Activated CD8-positive, alpha-beta memory T cell treated with anti-CD3 and anti-CD28 coated beads for 48 hours (primary cell): ENCODE measurements around the gene ITIH2.
"Not testable (repeated sequence)": the region's sequence is repeated elsewhere in the genome, so short reads cannot be mapped to it uniquely, and the experiment has no call there.

ENCODE experiments used
- DNase-seq, 3 experiments: peaks; one replicate each; pipeline ENCODE4 v3.0.0-alpha.2; 2020; ENCODE audit warnings: low read depth in 2 of 3, low spot score in 2 of 3

ITIH2 gene, protein sequence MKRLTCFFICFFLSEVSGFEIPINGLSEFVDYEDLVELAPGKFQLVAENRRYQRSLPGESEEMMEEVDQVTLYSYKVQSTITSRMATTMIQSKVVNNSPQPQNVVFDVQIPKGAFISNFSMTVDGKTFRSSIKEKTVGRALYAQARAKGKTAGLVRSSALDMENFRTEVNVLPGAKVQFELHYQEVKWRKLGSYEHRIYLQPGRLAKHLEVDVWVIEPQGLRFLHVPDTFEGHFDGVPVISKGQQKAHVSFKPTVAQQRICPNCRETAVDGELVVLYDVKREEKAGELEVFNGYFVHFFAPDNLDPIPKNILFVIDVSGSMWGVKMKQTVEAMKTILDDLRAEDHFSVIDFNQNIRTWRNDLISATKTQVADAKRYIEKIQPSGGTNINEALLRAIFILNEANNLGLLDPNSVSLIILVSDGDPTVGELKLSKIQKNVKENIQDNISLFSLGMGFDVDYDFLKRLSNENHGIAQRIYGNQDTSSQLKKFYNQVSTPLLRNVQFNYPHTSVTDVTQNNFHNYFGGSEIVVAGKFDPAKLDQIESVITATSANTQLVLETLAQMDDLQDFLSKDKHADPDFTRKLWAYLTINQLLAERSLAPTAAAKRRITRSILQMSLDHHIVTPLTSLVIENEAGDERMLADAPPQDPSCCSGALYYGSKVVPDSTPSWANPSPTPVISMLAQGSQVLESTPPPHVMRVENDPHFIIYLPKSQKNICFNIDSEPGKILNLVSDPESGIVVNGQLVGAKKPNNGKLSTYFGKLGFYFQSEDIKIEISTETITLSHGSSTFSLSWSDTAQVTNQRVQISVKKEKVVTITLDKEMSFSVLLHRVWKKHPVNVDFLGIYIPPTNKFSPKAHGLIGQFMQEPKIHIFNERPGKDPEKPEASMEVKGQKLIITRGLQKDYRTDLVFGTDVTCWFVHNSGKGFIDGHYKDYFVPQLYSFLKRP

DNA sequence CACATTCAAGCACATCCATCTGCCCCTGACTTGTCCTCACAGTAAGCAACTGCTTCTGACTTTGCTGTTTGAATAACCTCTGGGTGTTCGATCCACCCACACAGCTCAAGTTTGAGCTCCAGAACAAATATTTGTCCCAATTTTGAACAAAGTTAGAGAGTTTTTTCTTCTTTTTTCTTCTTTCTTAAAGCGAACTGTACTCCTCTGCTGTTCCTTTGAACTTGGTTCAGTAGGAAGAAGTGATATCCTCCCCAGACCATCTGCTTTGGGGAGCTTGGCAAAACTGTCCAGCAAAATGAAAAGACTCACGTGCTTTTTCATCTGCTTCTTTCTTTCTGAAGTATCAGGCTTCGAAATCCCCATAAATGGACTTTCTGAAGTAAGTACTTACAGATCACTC lies at the start of gene ITIH2:
ITIH2 (plus strand) TSS at position 177 of the 400 bp plus-strand sequence; CDS start at position 296, 119 bp downstream.
- DNase-seq = no peak

DNA sequence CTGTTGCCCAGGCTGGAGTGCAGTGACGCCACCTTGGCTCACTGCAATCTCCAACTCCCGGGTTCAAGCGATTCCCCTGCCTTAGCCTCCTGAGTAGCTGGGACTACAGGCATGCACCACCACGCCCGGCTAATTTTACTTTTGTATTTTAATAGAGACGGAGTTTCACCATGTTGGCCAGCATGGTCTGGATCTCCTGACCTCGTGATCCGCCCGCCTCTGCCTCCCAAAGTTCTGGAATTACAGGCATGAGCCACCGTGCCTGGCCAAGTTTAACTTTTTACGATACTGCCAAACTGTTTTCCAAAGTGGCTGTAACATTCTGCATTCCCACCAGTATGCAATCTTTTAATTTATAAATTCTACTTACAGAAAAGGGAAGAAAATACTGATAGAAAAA lies 46.0 kb upstream of the ITIH2 start:
- DNase-seq = not testable (repeated sequence)

DNA sequence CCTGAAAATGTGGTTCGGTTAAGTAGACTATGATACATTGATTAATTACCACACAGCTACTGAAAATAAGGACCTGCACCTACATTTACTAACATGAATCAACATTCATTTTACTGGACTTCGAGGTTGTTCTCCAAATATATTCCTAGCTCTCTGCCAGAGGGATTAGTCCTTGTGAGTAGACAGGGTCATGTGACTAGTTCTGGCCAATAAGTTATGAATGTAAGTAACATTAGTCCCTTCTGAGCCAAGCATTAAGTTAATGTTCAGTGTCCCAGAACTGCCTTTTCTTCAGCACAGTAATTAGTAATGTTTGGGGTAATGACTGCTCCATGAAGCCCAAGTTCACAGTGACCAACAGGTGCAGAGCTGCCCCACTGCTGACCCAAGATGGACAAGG lies 45.6 kb upstream of the ITIH2 start:
- DNase-seq = no peak

DNA sequence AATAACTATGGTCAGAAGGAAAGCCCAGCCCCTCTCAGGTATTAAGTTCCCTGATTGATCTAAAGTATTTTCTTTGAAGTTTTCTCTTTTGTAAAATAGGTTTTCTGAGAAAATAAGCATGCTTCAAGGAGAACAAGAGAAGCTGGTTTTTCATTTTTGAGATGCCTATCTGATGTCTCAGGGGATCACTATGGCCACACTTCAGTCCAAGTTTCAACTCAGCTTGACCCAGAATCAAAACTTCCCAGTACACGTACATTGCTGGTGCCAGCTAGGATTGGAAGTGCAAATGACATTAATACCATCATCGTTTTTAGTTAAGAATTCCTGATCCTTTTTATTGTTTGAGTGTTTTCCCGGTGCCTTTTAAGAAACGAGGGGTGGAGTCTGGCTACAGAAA lies 43.6 kb upstream of the ITIH2 start:
- no peak for DNase-seq

DNA sequence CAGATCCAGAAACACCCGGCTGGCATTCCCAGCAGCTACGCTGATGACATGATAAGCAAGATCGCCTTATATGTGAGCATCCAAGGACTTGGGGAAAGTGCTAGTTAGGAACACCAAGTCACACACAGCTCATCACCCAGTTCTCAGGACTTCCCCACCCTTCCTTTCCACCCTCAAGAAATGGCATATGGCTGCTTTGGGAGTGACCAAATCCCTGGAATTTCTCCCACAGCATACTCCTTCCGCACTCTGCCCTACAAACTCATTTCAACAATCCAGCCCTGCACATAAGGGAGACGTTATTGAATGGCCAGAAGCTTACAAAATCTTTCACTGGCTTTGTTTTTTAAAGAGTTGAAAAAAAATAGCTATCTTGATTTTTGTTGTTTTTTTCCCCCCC lies 40.6 kb upstream of the ITIH2 start:
- DNase-seq = no peak

DNA sequence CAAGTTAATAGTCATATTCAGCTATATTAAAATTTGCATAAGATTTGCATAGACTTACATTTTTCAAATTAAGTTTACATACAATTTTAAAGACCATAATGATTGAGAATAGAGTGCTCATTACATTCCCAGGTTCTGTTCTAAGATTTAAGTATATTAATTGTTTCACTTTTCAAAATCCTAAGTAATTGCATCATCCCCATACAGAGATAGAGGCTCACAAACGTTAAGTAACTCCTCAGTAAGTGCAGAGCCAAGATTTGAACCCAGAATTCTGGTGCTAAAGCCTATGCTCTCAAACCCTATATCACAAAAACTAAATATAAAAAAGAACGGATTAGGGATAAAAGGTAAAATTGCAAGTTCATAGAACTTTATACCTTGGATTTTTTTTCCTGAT lies 38.4 kb upstream of the ITIH2 start:
- DNase-seq = no peak

DNA sequence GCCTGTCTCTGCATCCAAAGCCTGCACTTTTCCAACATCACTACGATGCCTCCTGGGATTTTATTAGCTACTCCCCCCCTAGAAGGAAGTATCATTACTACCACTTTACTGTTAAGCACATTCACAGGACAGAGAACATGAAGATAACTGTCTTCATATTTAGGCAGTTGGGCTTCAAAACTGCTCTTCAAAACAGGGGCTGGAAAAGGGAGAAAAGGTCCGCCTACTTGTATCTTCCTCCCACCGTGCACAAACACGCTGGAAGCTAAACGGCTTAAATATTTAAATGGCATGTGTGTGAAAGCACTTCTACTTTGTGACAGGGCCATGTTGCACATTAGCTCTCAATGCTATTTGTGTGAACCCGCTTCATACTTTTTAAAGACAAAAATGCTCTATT lies 37.3 kb upstream of the ITIH2 start:
- no peak for DNase-seq

DNA sequence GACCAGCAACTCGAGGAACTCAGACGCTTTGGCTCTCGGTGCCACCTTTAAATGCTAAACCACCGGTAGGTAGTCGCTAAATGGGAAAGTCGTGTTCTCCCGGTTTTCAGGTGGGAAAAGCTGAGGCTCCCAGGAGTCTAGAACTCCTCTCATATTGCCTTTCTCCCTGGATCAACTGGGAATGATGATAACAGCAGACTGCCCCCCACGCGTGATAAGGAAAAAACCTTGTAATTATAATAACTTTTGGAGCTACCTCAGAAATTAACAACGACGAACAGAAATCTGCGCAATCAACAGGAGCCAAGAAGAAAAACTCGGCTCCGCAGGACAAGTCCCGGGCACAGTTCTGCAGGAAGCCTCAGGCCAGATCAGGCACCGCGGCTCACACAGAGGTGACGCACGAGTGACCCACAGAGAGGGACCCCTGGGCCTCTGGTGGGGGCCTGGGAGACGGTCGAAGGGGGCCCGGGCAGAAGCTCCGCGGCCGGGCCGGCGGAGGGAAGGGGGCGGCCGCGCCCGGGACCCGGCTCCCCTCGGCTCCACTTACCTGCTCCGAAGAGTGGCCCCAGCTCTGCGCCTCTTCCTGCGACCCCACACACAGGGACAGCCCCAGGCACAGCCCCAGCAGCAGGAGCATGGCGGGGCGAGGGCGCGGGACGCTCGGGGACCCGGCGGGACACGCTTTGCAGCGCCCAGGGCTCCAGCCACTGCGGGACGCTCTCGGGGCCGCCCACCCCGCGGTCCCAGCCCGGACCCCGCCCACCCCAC lies 36.7 kb upstream of the ITIH2 start, which contains the start of gene ITIH5:
ITIH5 (minus strand) TSS at position 714 of the 771 bp plus-strand sequence; CDS start at position 640, 74 bp downstream.
- no peak for DNase-seq

DNA sequence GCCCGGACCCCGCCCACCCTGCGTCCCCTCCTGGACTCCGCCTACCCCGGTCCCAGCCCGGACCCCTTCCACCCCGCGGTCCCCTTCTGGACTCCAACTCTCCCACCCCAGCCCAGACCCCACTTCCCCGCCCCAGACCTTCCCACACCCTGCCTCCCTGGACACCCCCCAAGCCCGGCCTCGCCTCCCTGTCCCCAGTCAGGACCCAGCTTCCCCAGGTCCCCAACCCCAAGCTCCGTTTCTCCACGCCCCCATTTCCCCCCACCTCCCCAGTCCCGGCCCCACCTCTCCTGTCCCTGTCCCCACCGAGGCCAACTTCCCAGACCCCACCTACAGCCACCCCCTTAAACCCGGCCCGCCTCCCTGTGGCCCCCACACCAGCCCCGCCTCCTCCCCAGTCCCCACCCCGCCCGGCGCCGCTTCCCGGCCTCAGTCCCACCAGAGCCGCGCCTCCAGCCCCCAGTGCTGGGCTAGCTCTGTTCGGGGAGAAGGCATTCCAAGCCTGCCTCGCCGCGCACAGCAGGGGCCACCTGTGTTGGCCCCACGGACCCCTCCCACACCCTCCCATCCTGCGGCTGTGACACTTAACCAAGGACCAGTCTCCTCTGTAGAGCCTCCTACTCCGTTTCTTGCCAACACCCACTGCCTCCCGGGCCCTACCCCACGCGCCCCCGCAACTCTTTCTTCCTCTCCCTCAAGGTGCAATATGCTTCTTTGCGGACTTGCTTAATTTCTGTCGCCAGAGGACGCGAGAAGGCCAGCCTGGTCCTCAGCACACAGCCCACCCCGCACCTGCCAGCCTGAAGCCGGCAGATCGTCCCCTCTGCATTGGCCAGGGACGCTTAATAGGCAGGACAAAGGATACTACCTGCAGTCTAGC lies 35.6 kb upstream of the ITIH2 start:
- DNase-seq = no peak

DNA sequence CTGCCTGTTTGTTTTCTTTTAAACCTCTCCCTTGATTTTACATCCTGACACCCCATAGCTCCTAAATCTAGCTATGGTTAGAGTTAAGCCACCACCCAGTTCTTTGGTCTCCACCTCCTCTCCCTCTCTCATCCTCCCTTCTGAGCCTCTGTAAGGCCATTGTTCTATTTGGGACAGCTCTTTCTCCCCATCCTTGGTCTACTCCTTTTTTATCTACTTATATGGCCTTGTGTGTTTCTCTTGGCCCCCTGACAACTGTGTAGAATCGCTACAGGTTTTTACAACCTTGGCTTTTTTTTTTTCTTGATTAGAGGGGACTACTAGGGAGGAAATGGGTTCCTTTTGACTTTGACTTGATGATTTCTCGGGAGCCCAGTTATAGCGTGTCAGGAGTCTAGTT lies 33.0 kb upstream of the ITIH2 start:
- no peak for DNase-seq

DNA sequence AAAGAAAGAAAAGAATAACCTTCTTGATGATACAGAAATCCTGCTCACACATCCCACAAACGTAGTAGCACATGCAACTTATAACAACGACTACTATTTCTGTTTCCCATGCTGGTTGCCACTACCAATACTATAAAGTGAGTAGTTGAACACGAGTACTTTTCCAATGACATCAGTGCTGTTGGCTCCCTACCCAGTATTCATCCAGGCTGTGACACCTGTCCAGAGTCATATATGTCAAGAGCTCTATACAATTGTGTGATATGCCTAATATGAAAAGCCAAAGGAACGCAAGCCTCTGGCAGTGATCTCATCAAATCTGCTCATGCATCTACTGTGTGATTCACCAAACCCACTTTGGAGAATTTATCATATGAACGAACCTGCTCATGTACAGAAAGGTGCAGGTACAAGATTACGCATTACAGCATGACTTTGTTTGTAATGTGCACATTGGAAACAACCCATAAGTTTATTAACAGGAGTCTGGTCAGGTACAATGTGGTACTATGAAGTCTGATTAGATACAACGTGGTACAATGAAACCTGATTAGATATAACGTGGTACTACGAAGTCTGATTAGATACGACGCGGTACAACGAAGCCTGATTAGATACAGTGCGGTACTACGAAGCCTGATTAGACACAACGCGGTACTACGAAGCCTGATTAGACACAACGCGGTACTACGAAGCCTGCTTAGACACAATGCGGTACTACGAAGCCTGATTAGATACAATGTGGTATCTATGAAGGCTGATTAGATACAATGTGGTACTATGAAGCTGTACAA lies 30.6 kb upstream of the ITIH2 start:
- DNase-seq = no peak

DNA sequence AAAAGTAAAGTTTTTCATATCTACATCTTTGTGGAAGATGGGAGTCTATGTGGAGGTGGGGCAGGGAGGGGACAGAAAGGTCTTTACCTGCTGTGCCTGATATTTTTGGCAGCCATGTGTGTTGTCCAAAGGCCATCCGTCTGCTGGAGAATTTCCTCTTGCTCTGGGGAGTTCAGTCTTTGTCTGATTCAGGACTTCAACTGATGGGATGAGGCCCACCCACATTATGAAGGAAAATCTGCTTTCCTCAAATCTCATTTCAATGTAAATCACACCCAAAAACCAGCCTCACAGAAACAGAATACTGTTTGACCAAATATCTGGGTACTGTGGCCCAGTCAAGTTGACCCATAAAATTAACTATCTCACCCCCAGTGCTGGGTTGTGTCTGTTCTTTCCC lies 23.9 kb upstream of the ITIH2 start:
- no peak for DNase-seq

DNA sequence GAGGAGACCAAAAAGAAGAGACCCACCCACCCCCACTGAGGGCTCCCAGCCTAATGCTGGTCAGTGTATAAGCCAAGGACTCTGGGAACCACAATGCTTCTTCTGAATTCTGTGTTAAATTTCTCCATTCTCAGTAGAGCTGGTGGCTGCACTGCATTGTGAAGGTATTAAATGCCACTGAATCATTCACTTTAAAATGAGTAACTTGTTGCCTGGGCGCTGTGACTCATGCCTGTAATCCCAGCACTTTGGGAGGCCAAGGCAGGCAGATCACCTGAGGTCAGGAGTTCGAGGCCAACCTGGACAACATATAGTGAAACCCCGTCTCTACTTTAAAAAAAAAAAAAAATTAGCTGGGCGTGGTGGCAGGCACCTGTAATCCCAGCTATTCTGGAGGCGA lies 23.0 kb upstream of the ITIH2 start:
- not testable (repeated sequence) for DNase-seq

DNA sequence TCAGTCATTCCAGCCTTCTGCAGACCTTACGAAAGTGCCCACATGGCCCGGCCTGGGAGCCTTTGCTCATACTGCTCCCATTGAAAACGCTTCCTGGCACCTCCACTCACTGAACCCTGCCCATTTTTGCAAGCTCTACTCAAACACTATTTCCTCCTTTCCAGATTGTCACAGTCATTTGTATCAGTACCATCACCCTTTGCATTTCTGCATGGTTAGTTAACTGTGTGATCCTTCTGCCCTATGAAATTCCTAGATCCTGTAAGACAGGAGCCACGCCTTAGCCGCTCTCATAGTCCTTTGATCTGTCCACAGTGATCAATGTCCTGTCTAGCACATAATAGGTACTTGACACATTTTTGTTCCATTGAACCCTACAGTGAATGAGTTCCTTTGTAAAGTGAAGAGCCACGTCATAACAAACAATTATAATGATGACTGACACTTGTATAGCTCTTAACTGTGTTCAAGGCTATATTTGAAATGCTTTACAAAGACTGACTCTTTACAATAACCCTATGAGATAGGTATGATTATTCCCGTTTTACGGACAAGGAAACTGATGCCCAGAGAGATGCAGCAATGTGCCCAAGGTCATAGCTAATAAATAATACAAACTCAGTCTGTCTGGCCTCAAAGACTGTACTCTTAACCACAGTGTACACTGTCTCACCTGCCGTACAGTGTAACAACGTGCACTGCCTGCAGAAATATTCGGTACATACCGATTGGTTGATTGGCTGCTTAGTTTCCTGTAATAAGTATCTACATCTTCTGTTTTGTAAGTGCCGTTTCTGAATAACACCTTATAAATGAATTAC lies 16.6 kb upstream of the ITIH2 start:
- DNase-seq = no peak

DNA sequence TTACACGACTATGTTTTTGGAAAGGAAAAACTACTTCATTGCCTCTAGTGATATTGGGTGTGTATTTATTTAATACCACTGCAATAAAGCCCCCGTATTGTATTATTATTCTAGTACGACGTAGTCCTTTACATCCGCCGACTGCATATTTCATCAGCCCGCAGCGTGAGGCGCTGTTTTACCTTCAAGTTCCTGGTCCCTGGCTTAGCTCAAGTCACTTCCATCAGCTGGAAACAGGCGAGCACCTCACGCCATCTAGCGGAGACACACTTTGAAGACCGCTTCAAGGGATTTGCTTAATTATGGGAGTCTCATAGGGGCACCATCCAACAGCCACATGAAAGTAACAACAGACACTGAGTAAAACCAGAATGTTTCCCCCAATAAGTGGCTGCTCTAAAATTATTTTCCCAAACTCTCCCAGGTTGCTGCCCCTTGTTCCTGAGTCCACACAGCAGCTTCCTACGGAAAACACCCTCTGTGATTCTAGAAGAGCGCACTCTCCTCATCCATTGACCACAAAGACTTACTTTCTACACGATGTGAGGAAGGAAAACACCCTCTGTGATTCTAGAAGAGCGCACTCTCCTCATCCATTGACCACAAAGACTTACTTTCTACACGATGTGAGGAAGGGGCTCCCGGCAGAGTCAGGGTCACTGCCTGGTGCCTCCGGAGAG lies 15.7 kb upstream of the ITIH2 start:
- DNase-seq = peak; percentile 23 to 48 (median 32)

DNA sequence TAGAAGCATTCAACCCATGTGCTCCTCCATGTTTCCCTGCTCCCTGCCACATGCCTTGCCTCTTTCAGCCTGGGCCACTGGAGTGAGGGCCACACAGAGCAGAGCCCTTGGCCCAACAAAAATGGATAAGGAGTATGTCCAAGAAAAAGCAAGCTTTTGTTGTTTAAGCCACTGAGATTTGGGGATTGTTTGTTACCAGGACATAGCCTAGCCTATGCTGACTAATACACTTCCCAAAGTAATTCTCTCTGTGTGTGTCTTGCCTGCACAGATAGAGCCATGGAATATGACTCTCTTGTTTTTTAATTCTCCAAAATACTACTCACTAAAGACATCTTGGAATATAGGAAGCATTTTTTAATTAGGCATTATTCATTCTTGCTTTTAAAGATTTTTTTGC lies 13.5 kb upstream of the ITIH2 start:
- no peak for DNase-seq

DNA sequence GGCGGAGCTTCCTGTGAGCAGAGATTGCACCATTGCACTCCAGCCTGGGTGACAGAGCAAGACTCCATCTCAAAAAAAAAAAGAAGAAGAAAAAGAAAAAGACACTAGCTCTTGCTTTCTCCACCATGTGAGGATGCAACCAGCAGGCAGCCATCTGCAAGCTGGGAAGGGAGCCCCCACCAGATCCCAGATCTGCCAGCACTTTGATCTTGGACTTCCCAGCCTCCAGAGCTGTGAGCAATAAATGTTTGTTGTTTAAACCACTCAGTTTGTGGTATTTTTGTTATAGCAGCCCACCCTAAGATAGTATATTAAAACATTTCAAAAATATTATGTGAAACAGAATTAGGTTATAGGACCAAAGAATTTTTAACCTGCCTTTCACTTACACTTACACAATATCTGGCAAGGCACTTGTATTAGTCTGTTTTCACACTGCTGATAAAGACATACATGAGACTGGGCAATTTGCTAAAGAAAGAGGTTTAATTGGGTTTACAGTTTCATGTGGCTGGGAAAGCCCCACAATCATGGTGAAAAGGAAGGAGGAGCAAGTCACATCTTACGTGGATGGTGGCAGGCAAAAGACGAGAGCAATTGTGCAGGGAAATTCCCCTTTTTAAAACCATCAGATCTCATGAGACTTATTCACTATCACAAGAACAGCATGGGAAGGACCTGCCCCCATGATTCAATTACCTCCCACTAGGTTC lies 12.1 kb upstream of the ITIH2 start:
- not testable (repeated sequence) for DNase-seq
